GM23248 (cell line): ENCODE measurements around the gene C10orf62. TPM values are rescaled to one million over a fixed set of nuclear protein-coding genes. Genes with fewer than 3 reads are reported as not detected.

Experiments
- DNase-seq: peaks from one replicate; pipeline ENCODE4 v3.0.0-alpha.2; 2015
- H2AFZ ChIP-seq: fragments of 200-600 bp; sonication (generic); 2 replicates; pipeline ENCODE4 v1.6.1; 2016; ENCODE audit warnings: antibody characterized with exemption
- H3F3A ChIP-seq: fragments of 200-600 bp; sonication (generic); 2 replicates; pipeline ENCODE4 v1.6.1; 2016; ENCODE audit warnings: mild to moderate bottlenecking, antibody characterized with exemption, mixed run types; ENCODE audit not compliant: insufficient read depth
- H3K27ac ChIP-seq: fragments of 200-600 bp; sonication (generic); 2 replicates; pipeline ENCODE4 v1.5.1; 2016; ENCODE audit warnings: mild to moderate bottlenecking
- H3K27me3 ChIP-seq: fragments of 200-600 bp; sonication (generic); replicated peaks from 2 replicates; pipeline ENCODE4 v1.6.1; 2016; ENCODE audit warnings: mild to moderate bottlenecking; ENCODE audit not compliant: insufficient read depth
- H3K36me3 ChIP-seq: fragments of 200-600 bp; sonication (generic); 2 replicates; pipeline ENCODE4 v1.6.1; 2016; ENCODE audit warnings: low read depth, mild to moderate bottlenecking
- H3K4me1 ChIP-seq: fragments of 200-600 bp; sonication (generic); 2 replicates; pipeline ENCODE4 v1.6.1; 2016; ENCODE audit warnings: mild to moderate bottlenecking; ENCODE audit not compliant: insufficient read depth
- H3K4me2 ChIP-seq: fragments of 200-600 bp; sonication (generic); one replicate; pipeline ENCODE4 v1.6.1; 2016; ENCODE audit warnings: mild to moderate bottlenecking; ENCODE audit not compliant: unreplicated experiment
- H3K4me3 ChIP-seq: fragments of 200-600 bp; sonication (generic); 2 replicates; pipeline ENCODE4 v1.5.1; 2016; ENCODE audit warnings: mild to moderate bottlenecking
- H3K79me2 ChIP-seq: fragments of 200-600 bp; sonication (generic); 2 replicates; pipeline ENCODE4 v1.6.1; 2016; ENCODE audit warnings: mild to moderate bottlenecking; ENCODE audit not compliant: insufficient read depth
- H3K9ac ChIP-seq: fragments of 200-600 bp; sonication (generic); 2 replicates; pipeline ENCODE4 v1.6.1; 2016; ENCODE audit warnings: mild to moderate bottlenecking
- H3K9me2 ChIP-seq: fragments of 200-600 bp; sonication (generic); 2 replicates; pipeline ENCODE4 v1.6.1; 2016; ENCODE audit warnings: mixed run types, mild to moderate bottlenecking, moderate library complexity; ENCODE audit not compliant: insufficient read depth
- H3K9me3 ChIP-seq: fragments of 200-600 bp; sonication (generic); one replicate; pipeline ENCODE4 v1.6.1; 2017; ENCODE audit warnings: low read depth
- H4K20me1 ChIP-seq: fragments of 200-600 bp; sonication (generic); 2 replicates; pipeline ENCODE4 v1.6.0; 2016; ENCODE audit not compliant: insufficient read depth
- EZH2 ChIP-seq: fragments of 200-600 bp; sonication (generic); IDR thresholded peaks from 2 replicates; pipeline ENCODE4 v1.6.1; 2018; ENCODE audit warnings: antibody characterized with exemption, mild to moderate bottlenecking; ENCODE audit not compliant: insufficient read depth, poor library complexity, severe bottlenecking
- EZH2phosphoT487 ChIP-seq: fragments of 200-600 bp; sonication (generic); IDR thresholded peaks from 2 replicates; pipeline ENCODE4 v1.6.1; 2018; ENCODE audit warnings: antibody characterized with exemption, moderate library complexity, mild to moderate bottlenecking, low read depth; ENCODE audit not compliant: insufficient read depth
- WGBS, 2 experiments: methylation state at CpG; one replicate each; pipeline ENCODE4 v1.1.6; 2015 to 2017; ENCODE audit warnings: low lambda C conversion rate in 2 of 2, low coverage in 1 of 2; ENCODE audit errors: missing lambda C conversion rate in 2 of 2; 5-methylcytosine and 5-hydroxymethylcytosine counted together
- in situ Hi-C: fragments of 300-500 bp; cut with MboI; formaldehyde crosslinking; loops from 2 replicates; pipeline ENCODE4 v1.15.0; 2020
- polyA plus RNA-seq: library from polyadenylated mRNA; unstranded; fragments of >200 nt; fragmentation: Nextera tagmentation; extraction: Ambion mirVana; gene quantifications from 2 replicates; pipeline ENCODE4 v1.2.1, GENCODE V29; 2016
- total RNA-seq: library from RNA; depleted of rRNA; stranded (reverse); fragments of >200 nt; shearing (Covaris generic); gene quantifications from 2 replicates; pipeline ENCODE4 v1.2.3, GENCODE V29; 2014

C10orf62 gene
- total and polyA plus RNA-seq, 2 experiments from 2014 or later: not detected

GRCh38 chr10:97571622-97572021, 17.9 kb upstream of the C10orf62 start:
- Histone ChIP-seq H3K27me3 (no peaks in the 10 kb centered on the region), H3K9ac (no peak overlapping the region), H3K9me3 (no peaks in the 10 kb centered on the region), H3K4me1 (peaks cover 14% of the 10 kb centered on the region), H3K9me2 (no peaks in the 10 kb centered on the region), H3K79me2 (peaks cover 2% of the 10 kb centered on the region; the same call in 1 of the 2 replicates), H3F3A (no peaks in the 10 kb centered on the region), H3K27ac (no peak overlapping the region), H3K4me2 (no peak overlapping the region), H3K36me3 (no peaks in the 10 kb centered on the region; the same call in 1 of the 2 replicates), H2AFZ (no peak overlapping the region), H4K20me1 (no peaks in the 10 kb centered on the region), H3K4me3 (no peak overlapping the region)
- no peak for TF ChIP-seq EZH2
- no peak for TF ChIP-seq EZH2phosphoT487
- no peak for DNase-seq
- in situ Hi-C loops: no loop called here
- 82 to 88% methylated on average over 3 of the region's 3 CpGs for WGBS, 2 experiments

DNA sequence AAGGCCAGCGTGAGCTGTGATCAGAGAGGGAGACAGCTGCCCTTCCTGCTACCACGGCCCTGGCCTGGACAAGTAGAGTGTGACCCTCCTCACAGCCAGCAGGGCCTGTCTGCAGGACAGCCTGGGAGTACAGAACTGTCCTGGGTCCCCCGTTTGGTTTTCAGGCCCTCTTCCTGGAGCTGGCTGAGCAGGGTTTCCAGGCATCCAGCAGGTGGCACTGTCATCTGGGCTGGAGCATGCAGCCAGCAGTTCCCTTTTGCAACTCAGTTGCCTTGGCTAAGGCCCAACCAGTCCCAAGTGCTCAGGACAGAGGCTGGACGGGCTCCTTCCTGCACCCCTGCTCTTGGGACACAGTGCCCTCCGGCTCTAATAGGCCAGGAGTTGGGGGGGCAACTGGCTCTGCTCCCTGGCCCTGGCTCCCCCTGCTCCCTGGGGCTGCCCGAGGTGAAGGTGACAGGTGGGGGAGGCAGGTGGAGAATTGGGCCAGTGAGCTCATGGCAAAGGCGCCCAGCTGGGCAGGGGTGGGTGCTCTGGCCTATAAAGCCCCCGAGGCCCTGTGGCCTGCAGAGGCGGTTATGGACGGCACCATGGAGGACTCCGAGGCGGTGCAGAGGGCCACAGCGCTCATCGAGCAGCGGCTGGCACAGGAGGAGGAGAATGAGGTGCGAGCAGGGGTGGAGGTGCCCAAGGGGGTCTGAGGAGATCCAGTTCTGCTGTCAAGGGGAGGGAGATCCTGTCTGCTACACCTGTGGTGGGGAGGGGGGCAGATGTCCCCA, 17.1 kb upstream of the C10orf62 start, which contains the start of gene ANKRD2:
TSS of gene ANKRD2 (plus strand) at position 566 of the 776 bp plus-strand sequence. CDS start at position 576, 10 bp downstream.
- no peaks in the 10 kb centered on the region for H3K9me2 ChIP-seq
- no peaks in the 10 kb centered on the region for H3K9me3 ChIP-seq
- H4K20me1 ChIP-seq: no peaks in the 10 kb centered on the region
- peaks cover 14% of the 10 kb centered on the region for H3K4me1 ChIP-seq
- DNase-seq: peak; percentile 86
- 72% methylated on average over 16 of the region's 16 CpGs for WGBS, 2 experiments
- no peak within 1 kb of the TSS for H3K4me2 ChIP-seq
- H3F3A ChIP-seq: no peaks in the 10 kb centered on the region
- TF ChIP-seq EZH2phosphoT487: no peak
- no peak for TF ChIP-seq EZH2
- in situ Hi-C loops: no loop called here
- H3K9ac ChIP-seq: no peak within 1 kb of the TSS
- no peak within 1 kb of the TSS for H3K27ac ChIP-seq
- no peaks in the 10 kb centered on the region for H3K79me2 ChIP-seq
- H3K4me3 ChIP-seq: no peak within 1 kb of the TSS
- no peaks in the 10 kb centered on the region; the same call in 1 of the 2 replicates for H3K36me3 ChIP-seq
- no peak within 1 kb of the TSS for H2AFZ ChIP-seq
- no peaks in the 10 kb centered on the region for H3K27me3 ChIP-seq

- TF ChIP-seq EZH2 (no peak), EZH2phosphoT487 (no peak)
- Histone ChIP-seq H3K27ac (no peak overlapping the region), H3K27me3 (no peaks in the 10 kb centered on the region), H3F3A (no peaks in the 10 kb centered on the region), H3K4me1 (peaks cover 14% of the 10 kb centered on the region), H4K20me1 (no peaks in the 10 kb centered on the region), H3K9ac (no peak overlapping the region), H3K9me3 (no peaks in the 10 kb centered on the region), H3K4me2 (no peak overlapping the region), H3K79me2 (no peaks in the 10 kb centered on the region), H2AFZ (no peak overlapping the region), H3K36me3 (no peaks in the 10 kb centered on the region; the same call in 1 of the 2 replicates), H3K4me3 (no peak overlapping the region), H3K9me2 (no peaks in the 10 kb centered on the region)
- 95 to 100% methylated on average over 2 of the region's 2 CpGs for WGBS, 2 experiments
- DNase-seq: peak; percentile 27
- in situ Hi-C loops: no loop called here
Measured at GRCh38 chr10:97573021-97573420, 16.5 kb upstream of the C10orf62 start.

DNA sequence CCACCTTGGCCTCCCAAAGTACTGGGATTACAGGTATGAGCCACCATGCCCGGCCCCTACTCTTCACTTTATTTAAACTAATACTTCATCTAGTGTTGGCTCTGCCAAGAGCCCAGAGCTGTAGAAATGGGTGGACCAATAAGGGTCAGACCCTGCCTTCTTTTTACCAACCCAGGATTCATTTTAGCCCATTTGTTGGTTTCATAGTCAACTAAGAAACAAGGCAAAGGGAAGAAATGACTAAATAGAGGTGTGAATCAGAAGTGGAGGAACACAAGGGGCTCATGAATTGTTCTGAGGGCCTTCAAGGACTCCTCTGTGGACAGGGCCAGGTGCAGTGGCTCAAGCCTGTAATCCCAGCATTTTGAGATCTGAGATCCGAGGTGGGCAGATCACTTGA, 15.8 kb upstream of the C10orf62 start:
- H3K27ac ChIP-seq: no peak overlapping the region
- H3K4me3 ChIP-seq: no peak overlapping the region
- no peak overlapping the region for H2AFZ ChIP-seq
- peak; percentile 6 for DNase-seq
- no peaks in the 10 kb centered on the region for H3K9me3 ChIP-seq
- no peaks in the 10 kb centered on the region for H3K27me3 ChIP-seq
- H3F3A ChIP-seq: no peaks in the 10 kb centered on the region
- H3K9me2 ChIP-seq: no peaks in the 10 kb centered on the region
- H3K4me2 ChIP-seq: no peak overlapping the region
- WGBS, 2 experiments: 44 to 50% methylated on average over 2 of the region's 2 CpGs
- no peaks in the 10 kb centered on the region for H4K20me1 ChIP-seq
- H3K36me3 ChIP-seq: no peaks in the 10 kb centered on the region; the same call in 1 of the 2 replicates
- no peaks in the 10 kb centered on the region for H3K79me2 ChIP-seq
- TF ChIP-seq EZH2phosphoT487 (no peak), EZH2 (no peak)
- H3K9ac ChIP-seq: no peak overlapping the region
- H3K4me1 ChIP-seq: peaks cover 14% of the 10 kb centered on the region
- in situ Hi-C loops: no loop called here
